Activated T-helper 1 cell treated with Interleukin-2 at 50 U/mL for 16 hours (primary cell): Measurements from ENCODE around the gene UGT8.
"Not testable (repeated sequence)": the region's sequence is repeated elsewhere in the genome, so short reads cannot be mapped to it uniquely, and the experiment has no call there.

ENCODE experiments used
- DNase-seq: peaks from one replicate; pipeline ENCODE4 v3.0.0-alpha.2; 2020; ENCODE audit warnings: low read depth

The UGT8 gene

DNA sequence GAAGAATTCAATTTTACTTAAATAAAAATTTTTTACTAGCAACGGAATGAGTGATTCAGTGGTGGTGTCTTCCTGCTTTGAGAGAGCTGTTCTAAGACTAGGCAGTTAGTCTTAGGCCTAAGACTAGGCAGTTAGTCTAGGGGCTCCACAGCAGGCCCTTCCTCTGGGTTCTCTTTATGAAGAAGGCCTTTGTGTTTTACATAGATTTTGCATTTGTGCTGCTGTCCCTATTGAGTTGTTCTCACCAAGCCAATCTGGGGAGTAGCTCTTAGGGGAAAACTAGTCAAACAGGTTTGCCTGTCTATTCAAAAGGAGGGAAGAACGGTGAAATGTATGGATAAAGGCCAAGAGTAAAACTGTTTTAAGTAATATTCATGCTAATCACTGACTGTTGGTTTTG, 7.6 kb downstream of the UGT8 start:
- no peak for DNase-seq

GRCh38 chr4:114607056-114607455, 8.4 kb downstream of the UGT8 start:
- no peak for DNase-seq

DNA sequence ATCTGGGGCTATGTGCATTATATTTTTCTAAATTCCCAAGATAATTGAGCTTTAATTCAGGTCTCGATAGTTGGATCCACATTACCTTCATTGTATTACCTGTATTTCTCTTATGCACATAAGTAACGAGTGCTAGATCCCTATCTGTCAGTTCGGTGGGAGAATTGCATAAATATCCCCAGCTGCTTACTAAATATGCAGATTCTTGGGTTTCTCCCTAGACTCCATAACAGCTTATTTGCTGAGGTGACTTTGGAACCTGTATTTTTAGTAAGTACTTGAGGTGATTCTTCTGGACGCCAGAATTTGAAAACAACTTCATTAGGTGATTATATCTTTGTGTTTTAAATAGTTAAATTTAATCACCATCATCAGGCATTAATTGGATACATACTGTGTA, 15.0 kb downstream of the UGT8 start:
- no peak for DNase-seq

DNA sequence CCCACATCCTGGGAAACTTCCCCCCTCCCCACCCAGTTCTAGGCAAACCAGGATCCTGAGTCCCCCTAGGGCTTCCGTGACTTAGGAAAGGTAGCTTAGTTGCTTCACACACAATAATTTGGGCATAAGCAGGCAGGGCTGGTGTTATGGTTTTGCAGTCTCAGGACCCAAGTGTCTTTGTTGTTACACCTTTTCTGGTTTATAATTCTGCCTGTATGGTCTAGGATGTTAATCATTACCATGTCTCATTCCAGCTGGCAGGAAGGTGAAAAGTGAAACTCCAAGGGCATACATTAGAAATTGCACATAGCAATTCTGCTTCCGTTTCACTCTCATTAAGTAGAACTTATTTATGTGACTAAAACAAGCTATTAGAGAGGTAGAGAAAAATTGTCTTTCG, 16.8 kb downstream of the UGT8 start:
- no peak for DNase-seq

DNA sequence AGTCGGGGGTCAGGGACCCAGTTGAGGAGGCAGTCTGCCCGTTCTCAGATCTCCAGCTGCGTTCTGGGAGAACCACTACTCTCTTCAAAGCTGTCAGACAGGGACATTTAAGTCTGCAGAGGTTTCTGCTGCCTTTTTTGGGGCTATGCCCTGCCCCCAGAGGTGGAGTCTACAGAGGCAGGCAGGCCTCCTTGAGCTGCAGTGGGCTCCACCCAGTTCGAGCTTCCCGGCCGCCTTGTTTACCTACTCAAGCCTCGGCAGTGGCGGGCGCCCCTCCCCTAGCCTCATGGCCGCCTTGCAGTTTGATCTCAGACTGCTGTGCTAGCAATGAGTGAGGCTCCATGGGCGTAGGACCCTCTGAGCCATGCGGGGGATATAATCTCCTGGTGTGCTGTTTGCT, 17.4 kb downstream of the UGT8 start:
- DNase-seq: not testable (repeated sequence)

GRCh38 chr4:114626196-114626595, 27.6 kb downstream of the UGT8 start:
- DNase-seq: no peak

DNA sequence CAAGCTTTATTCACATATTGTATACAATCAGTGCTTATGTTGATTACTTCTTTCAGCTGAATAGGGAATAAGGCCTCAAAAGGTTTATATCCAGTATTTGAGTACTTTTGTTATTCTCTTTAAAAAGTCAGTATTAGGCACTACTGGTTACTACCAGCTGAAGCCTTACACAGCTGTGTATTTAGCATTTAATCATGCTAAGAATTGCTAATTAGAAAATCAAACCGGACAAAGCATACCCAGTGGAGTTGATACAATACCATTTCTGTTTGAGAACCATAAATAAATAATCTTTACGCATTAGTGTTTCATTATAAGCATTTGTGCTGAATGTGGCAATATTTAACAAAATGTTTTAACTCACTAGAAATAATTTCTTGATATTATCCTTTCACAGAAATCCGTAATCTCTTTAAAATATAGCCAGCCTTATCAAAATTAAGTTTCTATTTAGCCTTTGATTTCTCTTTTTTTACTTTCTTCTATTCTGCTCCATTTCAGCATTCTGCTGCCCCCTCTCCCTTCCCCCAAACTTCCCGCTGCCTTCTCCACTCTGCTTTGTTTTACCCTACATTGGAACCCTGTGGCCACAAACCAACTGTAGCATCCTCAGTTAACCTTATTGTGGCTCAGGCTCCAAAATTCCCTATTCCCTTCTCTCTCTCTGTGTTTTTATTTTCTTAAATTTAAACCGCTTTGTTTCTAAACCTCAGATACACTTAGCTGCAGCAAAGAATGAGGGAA, 37.8 kb downstream of the UGT8 start:
- DNase-seq: no peak

GRCh38 chr4:114642173-114642780, 43.7 kb downstream of the UGT8 start:
- DNase-seq: no peak

DNA sequence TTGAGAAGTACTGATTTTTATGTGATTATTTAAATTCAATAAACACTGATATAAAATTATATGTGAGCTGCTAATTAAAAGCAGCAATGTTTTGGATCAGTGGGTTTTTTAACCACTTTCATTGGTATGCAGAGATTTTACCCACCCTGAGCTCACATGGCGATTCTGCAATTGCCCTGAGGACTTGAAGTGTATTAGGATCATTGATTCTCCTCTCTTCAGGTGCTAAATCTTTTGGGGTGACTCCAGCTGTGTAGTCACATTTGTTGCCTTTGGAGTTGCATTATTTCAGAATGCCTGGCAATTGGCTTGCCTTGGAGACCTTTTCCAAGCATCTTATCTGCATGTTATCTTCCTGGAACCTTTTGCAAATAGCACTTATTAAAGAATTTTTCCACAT, 51.3 kb downstream of the UGT8 start:
- DNase-seq: no peak

DNA sequence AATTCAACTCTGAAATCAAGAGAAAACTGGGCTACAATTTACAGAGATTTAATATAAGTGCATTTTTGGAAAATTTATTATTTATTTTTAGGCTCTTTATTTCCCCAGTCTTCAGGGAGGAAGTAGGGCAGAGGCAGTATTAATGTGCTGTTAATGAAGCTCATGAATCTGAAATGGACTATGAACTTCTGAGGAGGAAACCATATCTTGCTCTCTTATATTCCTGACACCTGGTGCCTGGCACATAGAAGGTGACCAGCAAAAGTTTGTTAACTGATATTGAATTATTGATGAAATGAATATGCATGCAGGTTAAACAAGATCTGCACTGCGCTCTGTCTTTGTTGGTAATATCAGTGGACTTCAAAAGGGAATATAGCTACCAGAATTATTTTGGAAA, 55.1 kb downstream of the UGT8 start:
- no peak for DNase-seq

GRCh38 chr4:114654592-114654991, 56.0 kb downstream of the UGT8 start:
- DNase-seq: no peak

DNA sequence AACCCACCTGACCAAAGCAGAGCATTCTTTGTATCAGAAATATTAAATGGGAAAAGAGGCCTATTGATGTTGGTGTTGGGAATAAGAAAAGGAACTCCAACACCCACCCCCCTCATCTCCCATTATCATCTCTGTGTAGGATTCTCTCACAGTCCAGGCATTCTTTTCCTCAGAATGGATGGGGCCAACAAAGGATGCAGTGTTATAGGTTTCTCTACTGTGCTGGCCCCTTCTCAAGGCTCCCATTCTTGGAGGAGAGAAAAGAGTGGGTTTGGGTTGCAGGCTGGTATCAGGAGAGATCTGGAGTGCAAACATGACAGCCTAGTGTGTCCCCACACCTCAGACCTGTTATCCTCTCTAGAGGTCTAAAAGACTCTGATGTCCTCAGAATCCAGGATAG, 59.6 kb downstream of the UGT8 start:
- no peak for DNase-seq

DNA sequence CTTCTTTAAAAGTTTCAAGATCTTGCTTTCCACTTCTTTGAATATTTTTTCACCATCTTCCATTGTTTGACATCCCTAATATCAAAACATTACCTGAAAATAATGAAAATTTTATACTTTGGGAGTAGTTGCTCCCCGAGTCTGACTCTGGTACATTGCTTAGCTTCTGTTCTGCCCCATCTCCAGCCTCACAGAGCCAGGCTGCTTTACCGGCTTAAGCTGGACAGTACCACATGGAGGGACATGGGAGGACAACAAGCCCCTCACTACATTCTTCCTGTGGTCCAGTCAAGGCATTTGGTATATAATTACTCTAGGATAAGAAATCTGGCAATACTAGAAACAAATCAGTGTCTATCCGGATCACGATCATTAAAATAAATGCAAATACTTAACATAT, 60.2 kb downstream of the UGT8 start:
- DNase-seq: no peak

- no peak for DNase-seq
These were observed 60.9 kb downstream of the UGT8 start for GRCh38 chr4:114659386-114660008.

DNA sequence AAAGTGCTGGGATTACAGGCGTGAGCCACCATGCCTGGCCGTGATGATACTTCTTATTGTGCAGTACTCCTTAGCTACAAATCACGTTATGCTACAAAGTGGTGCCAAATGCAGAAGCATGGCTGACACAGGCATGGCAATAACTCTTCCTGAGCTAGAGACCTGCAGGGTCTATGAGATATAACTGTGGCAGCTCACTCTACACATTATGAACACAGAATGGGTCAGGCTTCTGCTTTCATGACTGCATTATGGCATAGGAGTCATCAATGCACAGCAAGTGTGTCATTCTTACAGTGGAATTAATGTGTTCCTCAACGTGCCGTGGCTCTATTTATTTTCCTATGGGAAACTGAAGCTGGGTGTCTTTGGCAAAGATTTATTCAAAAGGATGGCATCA, 64.5 kb downstream of the UGT8 start:
- DNase-seq: no peak

GRCh38 chr4:114668577-114668976, 70.0 kb downstream of the UGT8 start:
- no peak for DNase-seq

- not testable (repeated sequence) for DNase-seq
These were observed 72.1 kb downstream of the UGT8 start for GRCh38 chr4:114670733-114671132.

DNA sequence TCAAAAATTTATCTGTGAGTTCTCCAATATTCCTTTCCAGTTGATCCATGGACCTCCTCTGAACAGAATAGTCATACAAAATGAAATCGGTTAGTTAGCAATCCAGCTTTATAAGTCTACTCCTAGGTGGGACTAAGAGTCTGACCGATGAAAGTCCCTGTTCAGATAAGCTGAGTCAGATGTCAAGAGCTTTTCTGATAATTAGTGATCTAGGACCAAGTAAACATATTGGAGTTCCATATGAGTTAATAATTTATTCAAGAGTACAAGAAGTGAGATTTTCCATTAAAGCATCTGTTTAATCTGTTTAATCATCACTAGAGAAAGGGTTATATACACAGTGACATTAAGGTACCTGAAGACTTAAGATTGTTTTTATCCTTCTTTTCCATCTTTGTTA, 74.7 kb downstream of the UGT8 start:
- DNase-seq: no peak

- DNase-seq: no peak
These were observed 75.5 kb downstream of the UGT8 start for GRCh38 chr4:114674080-114674479.

DNA sequence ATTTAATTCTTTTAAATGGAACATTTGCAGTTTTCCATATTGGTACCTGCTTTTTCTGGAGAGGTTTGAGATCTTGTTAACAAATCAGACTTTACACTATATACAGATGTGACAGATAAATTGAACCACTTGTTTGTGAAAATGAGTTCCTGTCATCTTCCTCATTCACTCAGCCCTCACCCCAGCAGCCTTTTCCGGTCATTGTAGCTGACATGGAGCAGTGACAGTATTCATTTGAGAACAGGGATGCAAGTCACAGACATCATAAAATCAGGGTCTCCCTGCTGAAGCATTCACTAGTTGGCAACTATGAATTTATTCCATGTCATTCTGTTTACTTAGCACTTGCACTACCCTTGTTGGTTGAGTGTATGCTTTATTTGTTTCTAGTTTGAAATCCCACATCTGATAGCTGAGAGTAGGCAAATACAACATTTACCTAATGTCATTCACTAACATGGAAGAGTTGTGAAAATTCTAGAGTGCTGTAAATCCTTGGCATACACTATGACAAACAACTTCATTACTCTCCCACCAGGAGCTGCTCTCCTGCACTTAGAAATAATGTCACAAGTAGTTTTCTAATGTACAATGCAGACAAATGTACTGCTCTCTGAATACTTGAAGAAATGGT, 78.9 kb downstream of the UGT8 start:
- no peak for DNase-seq

DNA sequence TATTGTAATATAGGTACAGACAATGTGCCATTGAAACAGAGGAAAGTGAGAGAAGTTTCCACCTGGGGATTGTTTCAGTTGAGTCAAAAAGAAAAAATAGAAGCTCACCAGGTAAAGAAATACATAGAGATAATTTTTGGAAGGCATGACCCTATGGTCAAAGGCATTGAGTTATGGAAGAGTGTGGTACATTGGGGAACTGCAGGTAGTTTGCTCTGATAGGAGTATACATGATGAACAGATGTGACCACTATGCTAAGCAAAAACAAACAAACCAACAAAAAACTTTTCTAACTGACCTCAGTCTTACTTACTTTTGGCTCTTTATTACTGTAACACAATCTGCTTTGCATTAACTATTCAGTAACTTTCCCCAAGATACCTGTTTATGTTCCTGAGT, 85.9 kb downstream of the UGT8 start:
- DNase-seq: no peak

DNA sequence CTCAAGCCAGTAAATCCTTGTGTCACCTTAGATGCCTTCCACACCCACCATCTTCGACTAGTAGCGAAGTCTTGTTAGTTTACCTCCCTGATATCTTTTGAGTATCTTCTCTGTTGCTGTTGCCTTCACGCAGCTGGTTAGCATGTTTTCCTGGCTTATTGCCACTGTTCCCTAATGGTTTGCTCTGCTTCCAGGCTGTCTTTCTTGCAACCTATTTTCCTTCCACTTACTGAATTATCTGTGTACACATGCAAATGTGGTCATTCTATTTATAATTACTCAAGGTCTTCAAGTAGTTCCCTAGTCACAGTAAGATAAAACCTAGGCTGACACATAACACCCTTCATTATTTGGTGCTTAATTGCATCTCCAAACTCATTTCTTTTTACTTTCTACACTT, 89.5 kb downstream of the UGT8 start:
- no peak for DNase-seq

DNA sequence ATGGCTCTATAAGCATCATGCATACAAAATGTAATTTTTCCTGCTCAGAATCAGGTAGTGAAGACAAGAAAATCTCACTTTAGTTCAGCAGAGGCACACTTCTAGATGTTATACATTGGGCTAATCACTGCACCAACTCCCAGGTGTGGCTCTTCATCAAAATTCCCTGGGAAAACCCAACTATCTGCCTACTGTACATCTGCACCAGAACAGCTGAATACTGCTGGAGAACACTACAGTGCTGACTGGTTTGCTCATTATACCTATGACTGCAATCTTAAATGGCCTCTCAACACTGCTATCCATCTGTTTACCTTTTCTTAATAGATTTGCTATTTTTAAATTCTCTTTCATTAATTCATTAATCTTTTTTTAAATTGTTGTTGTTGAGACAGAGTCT, 92.0 kb downstream of the UGT8 start:
- no peak for DNase-seq
